Measurements from ENCODE around the gene PRSS57. TPM values are rescaled to one million over a fixed set of nuclear protein-coding genes. Genes with fewer than 3 reads are reported as not detected.

Gene PRSS57
- total and polyA plus RNA-seq, 2 of the 8 experiments (the other 6 are each of a cell fraction or from before 2014, with no cell fraction given) = not detected

DNA sequence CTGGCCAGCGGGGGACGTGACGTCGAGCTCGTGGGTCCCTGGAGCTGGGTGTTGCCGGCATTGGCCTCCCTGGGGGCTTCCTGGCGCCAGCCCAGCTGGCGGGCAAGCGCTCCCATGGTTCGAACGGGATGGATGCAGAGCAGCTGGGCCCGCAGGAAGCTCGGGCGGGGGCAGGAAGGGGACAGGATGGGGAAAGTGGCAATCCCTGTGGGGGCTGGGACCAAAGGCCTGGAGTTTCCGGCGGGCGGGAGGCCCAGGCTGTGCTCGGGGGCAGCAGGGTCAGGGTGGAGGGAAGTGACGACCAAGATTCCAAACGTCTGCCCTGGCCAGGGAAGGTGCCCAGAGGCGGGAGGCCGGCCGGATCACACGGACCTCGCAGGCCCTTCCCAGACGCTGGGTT, 32.8 kb upstream of the PRSS57 start:
- H3K56ac ChIP-seq (replicated peaks; ENCODE audit: insufficient read length, low read depth, low read length) = no peak overlapping the region
- H3K79me1 ChIP-seq (ENCODE audit: low read depth, low read length) = no peaks in the 10 kb centered on the region; the same call in 1 of the 2 replicates
- no peaks in the 10 kb centered on the region for H3K79me2 ChIP-seq (ENCODE audit: control insufficient read depth in 1 of 2, insufficient read depth in 2 of 2, low read length in 2 of 2)
- no peak overlapping the region for H4K91ac ChIP-seq (replicated peaks; ENCODE audit: insufficient read length, low read length)
- no peaks in the 10 kb centered on the region for H3K27me3 ChIP-seq (replicated peaks in 1 of 4; ENCODE audit: control insufficient read depth in 3 of 4, extremely low read depth in 1 of 4, insufficient read depth in 3 of 4, low read length in 3 of 4)
- no peaks in the 10 kb centered on the region for H3K9me3 ChIP-seq (ENCODE audit: insufficient read depth in 2 of 2, low read depth in 1 of 2, low read length in 1 of 2)
- H4K20me1 ChIP-seq (replicated peaks in 1 of 2; ENCODE audit: control insufficient read depth in 1 of 2, insufficient read depth in 2 of 2, low read length in 2 of 2) = peaks cover 0 to 3% of the 10 kb centered on the region in 2 experiments
- H3K4ac ChIP-seq (replicated peaks; ENCODE audit: insufficient read length, low read depth, low read length) = no peak overlapping the region
- H3K9ac ChIP-seq (replicated peaks in 1 of 4; ENCODE audit: extremely low read depth in 1 of 4, low read depth in 3 of 4, low read length in 3 of 4) = no peak overlapping the region
- no peak overlapping the region for H3K4me3 ChIP-seq (ENCODE audit: extremely low read depth in 1 of 4, insufficient read depth in 2 of 4, low read depth in 3 of 4, low read length in 4 of 4)
- no peak overlapping the region for H2AK5ac ChIP-seq (ENCODE audit: low read depth, low read length)
- no peak overlapping the region for H2BK20ac ChIP-seq (ENCODE audit: low read length)
- H4K5ac ChIP-seq (ENCODE audit: insufficient read length, low read depth, low read length) = no peak overlapping the region
- no peak overlapping the region; the same call in 1 of the 2 replicates for H4K8ac ChIP-seq (ENCODE audit: extremely low read depth, insufficient read depth, low read length)
- no peak overlapping the region for H3K4me2 ChIP-seq (ENCODE audit: insufficient read depth in 1 of 2, low read depth in 2 of 2, low read length in 2 of 2)
- no peak overlapping the region for H2BK120ac ChIP-seq (replicated peaks; ENCODE audit: low read depth, low read length)
- no peak overlapping the region for H2BK15ac ChIP-seq (ENCODE audit: low read length)
- no peak for DNase-seq (ENCODE audit: low read depth in 1 of 2, low spot score in 2 of 2)
- H2AFZ ChIP-seq (ENCODE audit: low read length) = no peak overlapping the region
- no peak overlapping the region for H3K23ac ChIP-seq (ENCODE audit: insufficient read length)
- no peak overlapping the region for H2BK12ac ChIP-seq (ENCODE audit: low read depth, low read length)
- H3K36me3 ChIP-seq (ENCODE audit: control insufficient read depth in 2 of 4, insufficient read depth in 4 of 4, low read length in 3 of 4) = no peaks in the 10 kb centered on the region; a peak in 1 of 8 replicates
- ChIA-PET POLR2A (ENCODE audit: partially characterized antibody) (interaction anchor here (1.5 kb wide), 1 partner anchor 156 kb away, joined by 3 read pairs; no protein-coding TSS in a partner anchor), CTCF (ENCODE audit: partially characterized antibody) (interaction anchor here (1.1 to 3.7 kb wide), 4 partner anchors 9 to 20 kb away, joined by 3 to 9 read pairs (median 3); no protein-coding TSS in a partner anchor)
- H3K23me2 ChIP-seq (ENCODE audit: low read depth, low read length) = no peaks in the 10 kb centered on the region
- no peak overlapping the region for H3K18ac ChIP-seq (ENCODE audit: extremely low read depth, low read length)
- no peak overlapping the region for H2BK5ac ChIP-seq (ENCODE audit: low read depth, low read length)
- H3K27ac ChIP-seq (ENCODE audit: low read depth, low read length) = no peak overlapping the region
- no peak overlapping the region for H3K14ac ChIP-seq (ENCODE audit: insufficient read length)
- 98% methylated on average over 11 of the region's 26 CpGs; no CpG with 5 or more reads in 1 of the 2 experiments for WGBS, 2 experiments (ENCODE audit: extremely low coverage in 1 of 2, insufficient coverage in 1 of 2, insufficient read length in 1 of 2, insufficient replicate concordance in 2 of 2, low coverage in 1 of 2, low lambda C conversion rate in 2 of 2, missing lambda C conversion rate in 1 of 2)
- no peak for TF ChIP-seq EZH2 (IDR thresholded peaks at IDR 0.05; ENCODE audit: low read depth, low read length, severe bottlenecking)
- TF ChIP-seq, protein P1, sequence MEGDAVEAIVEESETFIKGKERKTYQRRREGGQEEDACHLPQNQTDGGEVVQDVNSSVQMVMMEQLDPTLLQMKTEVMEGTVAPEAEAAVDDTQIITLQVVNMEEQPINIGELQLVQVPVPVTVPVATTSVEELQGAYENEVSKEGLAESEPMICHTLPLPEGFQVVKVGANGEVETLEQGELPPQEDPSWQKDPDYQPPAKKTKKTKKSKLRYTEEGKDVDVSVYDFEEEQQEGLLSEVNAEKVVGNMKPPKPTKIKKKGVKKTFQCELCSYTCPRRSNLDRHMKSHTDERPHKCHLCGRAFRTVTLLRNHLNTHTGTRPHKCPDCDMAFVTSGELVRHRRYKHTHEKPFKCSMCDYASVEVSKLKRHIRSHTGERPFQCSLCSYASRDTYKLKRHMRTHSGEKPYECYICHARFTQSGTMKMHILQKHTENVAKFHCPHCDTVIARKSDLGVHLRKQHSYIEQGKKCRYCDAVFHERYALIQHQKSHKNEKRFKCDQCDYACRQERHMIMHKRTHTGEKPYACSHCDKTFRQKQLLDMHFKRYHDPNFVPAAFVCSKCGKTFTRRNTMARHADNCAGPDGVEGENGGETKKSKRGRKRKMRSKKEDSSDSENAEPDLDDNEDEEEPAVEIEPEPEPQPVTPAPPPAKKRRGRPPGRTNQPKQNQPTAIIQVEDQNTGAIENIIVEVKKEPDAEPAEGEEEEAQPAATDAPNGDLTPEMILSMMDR (IDR thresholded peaks at IDR 0.05; ENCODE audit: control extremely low read depth in 1 of 3, insufficient read depth in 1 of 3, low read depth in 1 of 3, low read length in 3 of 3) = no peak
- H3K4me1 ChIP-seq (replicated peaks in 1 of 4; ENCODE audit: control insufficient read depth in 3 of 4, insufficient read depth in 4 of 4, low read length in 3 of 4) = no peaks in the 10 kb centered on the region
- FAIRE-seq = no peak

Measured in H1 (cell line).